Stimulated activated CD8-positive, alpha-beta memory T cell treated with anti-CD3 and anti-CD28 coated beads, Interleukin-2, amount 100 ng/mL, for 1 hour (primary cell): ENCODE data around the gene C2CD4D.
"Not testable (repeated sequence)": the region's sequence is repeated elsewhere in the genome, so short reads cannot be mapped to it uniquely, and the experiment has no call there.

Source experiments
- DNase-seq, 2 donors: peaks; one replicate each; pipeline ENCODE4 v3.0.0-alpha.2; 2020; ENCODE audit warnings: low read depth in 2 of 2

The C2CD4D gene

GRCh38 chr1:151858886-151859665 lies 19.5 kb upstream of the C2CD4D start:
- DNase-seq, result no peak

- DNase-seq, result no peak
Measured at GRCh38 chr1:151858030-151858746, 18.6 kb upstream of the C2CD4D start.

DNA sequence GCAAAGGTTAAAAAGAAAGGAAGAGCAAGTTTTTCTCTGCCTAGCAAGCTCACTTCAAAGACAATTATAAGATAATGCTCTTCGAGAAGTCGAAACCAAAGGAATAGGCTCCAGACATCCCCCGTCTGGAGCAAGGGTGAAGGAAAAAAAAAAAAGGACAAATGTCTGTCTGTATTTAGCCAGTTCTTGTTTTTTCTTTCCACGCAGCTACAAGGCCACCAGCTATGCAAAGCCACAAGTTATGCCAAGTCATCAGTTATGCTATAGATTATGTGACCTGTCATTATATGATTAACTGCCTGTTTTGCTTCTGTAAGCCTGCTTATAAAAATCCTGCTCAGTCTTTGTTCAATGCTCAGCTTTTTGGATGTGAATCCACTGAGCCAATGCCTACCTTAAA lies 16.3 kb upstream of the C2CD4D start:
- DNase-seq, result no peak

DNA sequence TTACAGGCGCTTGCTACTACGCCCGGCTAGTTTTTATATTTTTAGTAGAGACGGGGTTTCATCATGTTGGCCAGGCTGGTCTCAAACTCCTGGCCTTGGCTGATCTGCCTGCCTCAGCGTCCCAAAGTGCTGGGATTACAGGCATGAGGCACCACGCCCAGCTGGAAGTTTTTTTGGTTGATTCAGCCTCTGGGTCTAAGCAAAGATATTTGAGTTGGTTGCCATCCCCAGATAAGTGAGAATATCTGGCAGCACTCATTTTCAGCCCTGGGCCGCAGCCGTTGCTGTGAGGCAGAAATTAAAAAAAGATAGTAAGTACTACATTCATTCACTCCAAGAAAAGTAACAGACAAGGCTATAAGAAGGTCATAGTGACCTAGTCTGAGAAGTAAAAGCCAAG lies 15.9 kb upstream of the C2CD4D start:
- DNase-seq, result not testable (repeated sequence)

DNA sequence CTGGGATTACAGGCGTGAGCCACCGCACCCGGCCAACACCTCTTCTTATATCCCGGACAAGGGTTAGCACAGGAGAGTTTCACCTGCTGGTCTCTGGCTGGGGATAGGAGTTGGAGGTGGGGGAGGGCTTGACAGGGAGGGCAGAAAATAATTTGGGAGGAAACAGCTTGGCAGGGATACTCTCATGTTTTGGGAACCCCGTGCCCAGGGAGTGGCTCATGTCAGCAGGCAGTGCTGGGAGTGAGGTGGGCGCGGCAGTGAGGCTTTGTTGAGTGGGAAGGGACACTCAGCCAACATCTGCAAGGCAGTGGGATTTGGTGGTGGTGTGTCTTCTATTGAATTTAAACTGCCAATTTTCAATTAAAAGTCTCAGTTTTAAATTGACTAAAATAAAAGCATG lies 15.0 kb upstream of the C2CD4D start:
- no peak for DNase-seq

DNA sequence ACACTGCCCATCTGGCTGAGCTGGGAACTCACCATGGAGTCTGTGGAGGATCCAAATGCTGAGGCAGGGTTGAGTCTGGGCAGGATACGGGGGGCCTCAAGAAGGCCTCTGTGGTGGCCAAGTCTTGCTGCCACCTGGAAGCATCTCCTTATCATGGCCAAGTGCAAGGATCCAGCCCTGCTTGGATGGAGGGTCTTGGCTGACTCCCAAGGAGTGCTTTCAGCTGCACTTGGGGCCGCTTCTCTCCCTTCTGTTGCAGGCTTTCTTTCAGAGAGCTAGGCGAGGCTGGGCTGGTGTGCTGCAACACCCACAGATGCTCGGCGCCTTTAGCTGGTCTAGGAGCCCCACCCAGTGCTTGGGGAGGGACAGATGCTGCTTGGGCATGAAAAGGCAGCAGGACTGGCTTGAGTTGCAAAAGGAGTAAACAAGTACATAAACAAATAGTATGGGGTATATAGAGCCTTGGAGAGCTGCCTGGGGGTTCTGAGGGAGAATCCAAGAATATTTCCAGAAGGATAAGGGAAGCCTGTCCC lies 13.9 kb upstream of the C2CD4D start, which contains the start of gene THEM5:
THEM5 (minus strand) TSS at position 302 of the 533 bp plus-strand sequence; CDS start at position 155, 147 bp downstream.
- no peak for DNase-seq

- no peak for DNase-seq
Measured at GRCh38 chr1:151852733-151853132, 13.1 kb upstream of the C2CD4D start.

- DNase-seq, result no peak
Measured at GRCh38 chr1:151851886-151852285, 12.3 kb upstream of the C2CD4D start.

GRCh38 chr1:151849871-151850270 lies 10.3 kb upstream of the C2CD4D start:
- DNase-seq, result no peak

- no peak for DNase-seq
Measured at GRCh38 chr1:151849126-151849525, 9.5 kb upstream of the C2CD4D start.

DNA sequence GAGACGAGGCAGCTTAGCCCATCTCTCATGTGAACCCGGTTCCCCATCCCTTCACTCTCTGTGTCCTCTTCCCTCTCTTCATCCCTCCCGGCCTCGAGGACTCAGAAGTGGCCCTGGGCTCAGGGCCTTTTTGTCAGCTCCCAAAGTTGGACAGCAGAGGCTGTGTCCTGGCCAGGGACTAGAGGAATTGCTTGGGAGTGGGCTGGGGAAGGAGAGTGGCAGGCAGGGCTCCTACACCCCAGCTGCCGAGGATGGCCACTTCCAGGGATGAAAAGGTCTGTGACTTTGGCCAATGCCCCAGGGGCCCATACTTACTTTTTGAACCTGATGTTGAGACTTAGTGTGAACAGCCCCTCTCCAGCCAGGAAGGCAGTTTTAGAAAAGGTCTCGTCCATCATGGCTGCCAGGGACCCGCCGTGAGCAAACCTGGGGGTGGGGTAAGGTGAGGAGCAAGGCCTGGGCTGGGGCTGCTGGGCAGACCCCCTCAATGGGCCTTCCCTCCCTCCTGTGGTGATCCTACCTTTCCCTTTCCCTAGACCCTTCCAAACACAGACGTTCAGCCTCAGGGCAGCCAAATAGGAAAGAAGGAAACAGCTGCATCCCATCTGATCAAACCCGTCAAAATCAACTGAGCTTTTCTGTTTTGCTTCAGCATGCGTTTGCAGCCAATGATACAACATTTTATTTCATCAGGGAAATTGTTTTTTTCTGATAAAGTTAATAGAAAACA lies 8.4 kb upstream of the C2CD4D start:
- no peak for DNase-seq

- no peak for DNase-seq
Measured at GRCh38 chr1:151846686-151847237, 7.1 kb upstream of the C2CD4D start.

DNA sequence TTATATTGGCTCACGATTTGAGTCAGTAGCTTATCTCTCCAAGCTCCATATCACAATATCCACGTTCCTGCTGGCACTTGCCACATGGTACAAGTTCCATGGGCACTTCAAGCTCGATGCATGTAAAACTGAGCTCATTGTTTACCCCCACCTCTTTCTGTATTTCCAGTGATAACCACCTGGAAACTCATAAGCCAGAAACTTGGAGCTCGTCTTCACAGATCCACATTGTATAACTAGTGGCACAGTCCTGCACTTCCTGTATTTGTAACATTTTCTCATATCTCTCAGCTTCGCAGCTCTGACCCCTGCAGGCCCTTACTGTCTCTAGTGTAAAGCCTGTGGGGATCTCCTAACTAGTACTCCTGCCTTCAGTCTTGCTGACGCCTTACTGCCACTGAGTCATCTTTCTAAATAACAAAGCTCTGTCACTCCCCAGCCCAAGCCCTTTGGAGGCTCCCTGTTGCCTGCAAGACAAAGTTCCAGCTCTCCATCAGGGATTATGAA lies 6.5 kb upstream of the C2CD4D start:
- DNase-seq, result no peak

GRCh38 chr1:151843398-151843797 lies 3.8 kb upstream of the C2CD4D start:
- DNase-seq, result no peak

DNA sequence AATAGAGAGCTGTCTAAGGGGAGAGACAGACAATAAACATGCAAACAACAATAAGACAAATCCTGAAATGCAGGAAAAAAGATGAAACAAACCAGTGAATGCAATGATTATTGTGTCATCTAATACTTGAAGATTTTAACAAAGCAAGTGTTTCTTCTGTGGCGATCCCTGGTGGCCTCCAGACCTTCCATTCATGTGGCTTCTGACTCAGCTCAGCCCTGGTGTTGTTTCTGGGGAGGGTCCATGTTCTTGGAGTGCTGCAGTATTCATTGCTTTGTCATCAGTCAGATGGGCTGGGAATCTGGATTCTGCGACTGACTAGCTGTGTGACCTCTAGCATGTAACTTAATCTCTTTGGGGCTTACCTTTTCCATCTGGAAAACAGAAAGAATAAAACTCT lies 1.5 kb upstream of the C2CD4D start:
- DNase-seq, result no peak

DNA sequence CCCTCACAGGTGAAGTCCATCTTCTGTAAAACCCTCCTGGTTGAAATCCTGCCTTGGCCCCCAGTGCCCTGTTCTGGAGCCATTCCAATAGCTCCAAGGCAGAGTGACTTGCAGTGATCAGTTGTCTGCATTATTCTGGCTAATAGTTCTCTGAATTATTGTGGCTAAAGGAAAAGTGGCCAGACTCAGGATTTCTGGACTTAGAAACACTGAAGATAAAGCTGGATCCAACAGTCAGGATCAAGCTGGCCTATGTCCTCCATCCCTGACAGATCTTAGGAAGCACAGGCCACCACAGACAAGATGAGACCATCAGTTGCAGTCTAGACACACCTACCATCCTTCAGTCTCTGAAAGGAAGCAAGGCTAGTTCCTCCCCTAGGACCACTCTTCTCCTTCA lies 801 bp upstream of the C2CD4D start:
- no peak for DNase-seq

GRCh38 chr1:151839082-151839412 lies 573 bp downstream of the C2CD4D start:
- DNase-seq, result no peak

GRCh38 chr1:151838222-151839081 lies 1.2 kb downstream of the C2CD4D start:
- no peak for DNase-seq

DNA sequence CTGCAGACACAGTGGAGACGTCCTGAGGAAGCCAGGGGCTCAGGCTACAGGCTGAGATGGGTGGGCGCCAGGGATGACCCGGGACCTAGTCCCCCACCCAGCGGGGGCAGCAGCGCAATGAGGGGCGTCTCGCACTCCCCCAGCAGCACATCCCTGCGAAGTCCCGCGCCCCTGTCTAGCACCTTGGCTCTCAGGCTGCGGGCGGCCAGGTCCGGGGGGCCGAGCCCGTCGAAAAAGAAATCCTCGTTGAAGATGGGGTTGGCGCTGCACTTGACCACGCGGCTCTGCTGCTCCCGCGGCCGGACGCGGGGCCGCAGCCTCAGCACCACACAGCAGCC lies 1.8 kb downstream of the C2CD4D start:
- no peak for DNase-seq

GRCh38 chr1:151837197-151837596 lies 2.4 kb downstream of the C2CD4D start:
- DNase-seq, result no peak

DNA sequence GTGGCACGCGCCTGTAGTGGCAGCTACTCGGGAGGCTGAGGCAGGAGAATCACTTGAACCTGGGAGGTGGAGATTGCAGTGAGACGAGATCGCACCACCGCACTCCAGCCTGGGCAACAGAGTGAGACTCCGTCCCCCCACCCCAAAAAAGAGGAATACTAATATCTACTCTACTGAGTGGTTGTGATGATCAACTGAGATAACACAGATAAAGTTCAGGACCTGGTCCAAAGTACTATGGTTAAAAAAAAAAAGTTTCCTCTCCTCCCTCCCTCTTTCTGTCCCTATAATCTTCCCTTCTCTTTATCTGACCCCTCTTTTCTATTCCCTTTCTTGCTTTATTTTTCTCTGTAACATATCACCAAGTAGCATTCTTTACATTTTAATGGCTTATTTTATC lies 4.0 kb downstream of the C2CD4D start:
- DNase-seq, result no peak
